GM23338 (cell line): ENCODE measurements around the gene TPRX1.

Source experiments
- CREB1 ChIP-seq: fragments of 250-450 bp; sonication (Bioruptor Pico); IDR thresholded peaks from 2 replicates; pipeline ENCODE4 v1.5.0; 2020; ENCODE audit warnings: low read depth, mild to moderate bottlenecking, moderate library complexity
- EZH2 ChIP-seq: fragments of 200-600 bp; sonication (generic); IDR thresholded peaks from one replicate; pipeline ENCODE4 v1.8.0; 2017; ENCODE audit warnings: antibody characterized with exemption, mild to moderate bottlenecking, low read depth; ENCODE audit not compliant: unreplicated experiment
- EZH2phosphoT487 ChIP-seq: fragments of 200-600 bp; sonication (generic); IDR thresholded peaks from one replicate; pipeline ENCODE4 v1.8.1; 2018; ENCODE audit warnings: antibody characterized with exemption; ENCODE audit not compliant: unreplicated experiment
- JUNB ChIP-seq: IDR thresholded peaks from one replicate; pipeline ENCODE4 v1.6.1; 2016; ENCODE audit warnings: antibody characterized with exemption; ENCODE audit not compliant: unreplicated experiment
- POLR2AphosphoS5 ChIP-seq: IDR thresholded peaks from 2 replicates; pipeline ENCODE4 v1.6.1; 2016; ENCODE audit warnings: antibody characterized with exemption, low read depth
- ZNF114 ChIP-seq: fragments of 250-450 bp; sonication (Bioruptor Pico); IDR thresholded peaks from 2 replicates; pipeline ENCODE4 v1.5.0; 2020; ENCODE audit warnings: mild to moderate bottlenecking, moderate library complexity
- ZNF331 ChIP-seq: fragments of 250-450 bp; sonication (Bioruptor Pico); IDR thresholded peaks from 2 replicates; pipeline ENCODE4 v1.5.0; 2020; ENCODE audit warnings: low read depth, mild to moderate bottlenecking, moderate library complexity
- TF ChIP-seq, protein P1 (sequence below), 2 experiments: fragments of 200-600 bp in 1 of 2; sonication (generic) in 1 of 2; conservative IDR thresholded peaks; 2 replicates each; pipeline versions ENCODE4 v1.5.1 to v1.6.1; 2016 to 2017; ENCODE audit warnings: antibody characterized with exemption in 2 of 2, low read depth in 2 of 2, mild to moderate bottlenecking in 2 of 2, moderate library complexity in 1 of 2
- TF ChIP-seq, protein P2 (sequence below): IDR thresholded peaks from 2 replicates; pipeline ENCODE4 v1.6.1; 2016; ENCODE audit warnings: antibody characterized with exemption
- TF ChIP-seq, protein P3 (sequence below): IDR thresholded peaks from one replicate; pipeline ENCODE4 v1.6.1; 2018; ENCODE audit warnings: antibody characterized with exemption; ENCODE audit not compliant: unreplicated experiment

DNA sequence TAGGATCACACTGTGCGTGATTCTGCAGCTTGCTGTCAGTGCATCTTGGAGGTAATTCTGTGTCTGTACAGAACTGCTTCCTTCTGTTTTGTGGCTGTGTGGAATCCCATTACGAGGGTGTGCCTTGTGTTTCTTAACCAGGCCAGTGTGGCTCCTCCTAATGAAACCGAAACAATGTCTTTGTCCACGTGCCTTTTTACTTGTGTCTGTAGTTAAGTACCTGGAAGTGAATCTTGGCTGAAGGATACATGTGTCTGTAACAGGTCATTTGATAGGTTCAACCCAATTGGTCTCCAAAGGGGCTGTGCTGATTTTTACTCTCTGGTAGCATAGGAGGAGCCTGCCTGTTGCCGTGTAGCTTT is 45.9 kb downstream of the TPRX1 start:
- TF ChIP-seq, protein P1, sequence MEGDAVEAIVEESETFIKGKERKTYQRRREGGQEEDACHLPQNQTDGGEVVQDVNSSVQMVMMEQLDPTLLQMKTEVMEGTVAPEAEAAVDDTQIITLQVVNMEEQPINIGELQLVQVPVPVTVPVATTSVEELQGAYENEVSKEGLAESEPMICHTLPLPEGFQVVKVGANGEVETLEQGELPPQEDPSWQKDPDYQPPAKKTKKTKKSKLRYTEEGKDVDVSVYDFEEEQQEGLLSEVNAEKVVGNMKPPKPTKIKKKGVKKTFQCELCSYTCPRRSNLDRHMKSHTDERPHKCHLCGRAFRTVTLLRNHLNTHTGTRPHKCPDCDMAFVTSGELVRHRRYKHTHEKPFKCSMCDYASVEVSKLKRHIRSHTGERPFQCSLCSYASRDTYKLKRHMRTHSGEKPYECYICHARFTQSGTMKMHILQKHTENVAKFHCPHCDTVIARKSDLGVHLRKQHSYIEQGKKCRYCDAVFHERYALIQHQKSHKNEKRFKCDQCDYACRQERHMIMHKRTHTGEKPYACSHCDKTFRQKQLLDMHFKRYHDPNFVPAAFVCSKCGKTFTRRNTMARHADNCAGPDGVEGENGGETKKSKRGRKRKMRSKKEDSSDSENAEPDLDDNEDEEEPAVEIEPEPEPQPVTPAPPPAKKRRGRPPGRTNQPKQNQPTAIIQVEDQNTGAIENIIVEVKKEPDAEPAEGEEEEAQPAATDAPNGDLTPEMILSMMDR (conservative IDR thresholded peaks at IDR 0.05; ENCODE audit: low read depth in 2 of 2): no peak
- TF ChIP-seq EZH2: no peak
- TF ChIP-seq, protein P2, sequence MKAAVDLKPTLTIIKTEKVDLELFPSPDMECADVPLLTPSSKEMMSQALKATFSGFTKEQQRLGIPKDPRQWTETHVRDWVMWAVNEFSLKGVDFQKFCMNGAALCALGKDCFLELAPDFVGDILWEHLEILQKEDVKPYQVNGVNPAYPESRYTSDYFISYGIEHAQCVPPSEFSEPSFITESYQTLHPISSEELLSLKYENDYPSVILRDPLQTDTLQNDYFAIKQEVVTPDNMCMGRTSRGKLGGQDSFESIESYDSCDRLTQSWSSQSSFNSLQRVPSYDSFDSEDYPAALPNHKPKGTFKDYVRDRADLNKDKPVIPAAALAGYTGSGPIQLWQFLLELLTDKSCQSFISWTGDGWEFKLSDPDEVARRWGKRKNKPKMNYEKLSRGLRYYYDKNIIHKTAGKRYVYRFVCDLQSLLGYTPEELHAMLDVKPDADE: no peak
- no peak for TF ChIP-seq POLR2AphosphoS5
- no peak for TF ChIP-seq CREB1 (CRISPR knock-in tag)
- no peak for TF ChIP-seq JUNB
- no peak for TF ChIP-seq EZH2phosphoT487
- TF ChIP-seq ZNF114 (CRISPR knock-in tag): no peak
- TF ChIP-seq, protein P3, sequence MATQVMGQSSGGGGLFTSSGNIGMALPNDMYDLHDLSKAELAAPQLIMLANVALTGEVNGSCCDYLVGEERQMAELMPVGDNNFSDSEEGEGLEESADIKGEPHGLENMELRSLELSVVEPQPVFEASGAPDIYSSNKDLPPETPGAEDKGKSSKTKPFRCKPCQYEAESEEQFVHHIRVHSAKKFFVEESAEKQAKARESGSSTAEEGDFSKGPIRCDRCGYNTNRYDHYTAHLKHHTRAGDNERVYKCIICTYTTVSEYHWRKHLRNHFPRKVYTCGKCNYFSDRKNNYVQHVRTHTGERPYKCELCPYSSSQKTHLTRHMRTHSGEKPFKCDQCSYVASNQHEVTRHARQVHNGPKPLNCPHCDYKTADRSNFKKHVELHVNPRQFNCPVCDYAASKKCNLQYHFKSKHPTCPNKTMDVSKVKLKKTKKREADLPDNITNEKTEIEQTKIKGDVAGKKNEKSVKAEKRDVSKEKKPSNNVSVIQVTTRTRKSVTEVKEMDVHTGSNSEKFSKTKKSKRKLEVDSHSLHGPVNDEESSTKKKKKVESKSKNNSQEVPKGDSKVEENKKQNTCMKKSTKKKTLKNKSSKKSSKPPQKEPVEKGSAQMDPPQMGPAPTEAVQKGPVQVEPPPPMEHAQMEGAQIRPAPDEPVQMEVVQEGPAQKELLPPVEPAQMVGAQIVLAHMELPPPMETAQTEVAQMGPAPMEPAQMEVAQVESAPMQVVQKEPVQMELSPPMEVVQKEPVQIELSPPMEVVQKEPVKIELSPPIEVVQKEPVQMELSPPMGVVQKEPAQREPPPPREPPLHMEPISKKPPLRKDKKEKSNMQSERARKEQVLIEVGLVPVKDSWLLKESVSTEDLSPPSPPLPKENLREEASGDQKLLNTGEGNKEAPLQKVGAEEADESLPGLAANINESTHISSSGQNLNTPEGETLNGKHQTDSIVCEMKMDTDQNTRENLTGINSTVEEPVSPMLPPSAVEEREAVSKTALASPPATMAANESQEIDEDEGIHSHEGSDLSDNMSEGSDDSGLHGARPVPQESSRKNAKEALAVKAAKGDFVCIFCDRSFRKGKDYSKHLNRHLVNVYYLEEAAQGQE: no peak
- no peak for TF ChIP-seq ZNF331 (CRISPR knock-in tag)
